Measurements from ENCODE around the gene ADAMTS12. TPM values are rescaled to one million over a fixed set of nuclear protein-coding genes. Genes with fewer than 3 reads are reported as not detected.

Gene ADAMTS12
- total RNA-seq, 1 experiment from 2014 or later, result 0.05 TPM

DNA sequence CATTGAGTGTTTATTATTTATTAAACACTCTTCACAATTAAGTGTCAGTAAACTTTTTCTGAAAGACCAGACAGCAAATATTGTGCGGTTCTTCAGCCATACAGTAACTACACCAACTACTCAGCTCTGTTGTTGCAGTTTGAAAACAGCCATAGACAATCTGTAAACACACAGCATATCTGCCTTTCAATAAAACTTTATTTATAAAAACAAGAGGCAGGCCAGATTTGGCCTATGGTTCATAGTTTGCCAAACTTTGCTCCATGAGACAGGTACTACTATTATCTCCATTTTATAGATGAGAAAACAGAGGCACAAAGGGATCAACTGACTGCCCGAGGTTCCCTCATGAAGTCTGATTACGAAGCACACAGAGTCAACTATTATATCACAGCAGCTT is 11.5 kb downstream of the ADAMTS12 start (continued):
- TF ChIP-seq, protein P1, sequence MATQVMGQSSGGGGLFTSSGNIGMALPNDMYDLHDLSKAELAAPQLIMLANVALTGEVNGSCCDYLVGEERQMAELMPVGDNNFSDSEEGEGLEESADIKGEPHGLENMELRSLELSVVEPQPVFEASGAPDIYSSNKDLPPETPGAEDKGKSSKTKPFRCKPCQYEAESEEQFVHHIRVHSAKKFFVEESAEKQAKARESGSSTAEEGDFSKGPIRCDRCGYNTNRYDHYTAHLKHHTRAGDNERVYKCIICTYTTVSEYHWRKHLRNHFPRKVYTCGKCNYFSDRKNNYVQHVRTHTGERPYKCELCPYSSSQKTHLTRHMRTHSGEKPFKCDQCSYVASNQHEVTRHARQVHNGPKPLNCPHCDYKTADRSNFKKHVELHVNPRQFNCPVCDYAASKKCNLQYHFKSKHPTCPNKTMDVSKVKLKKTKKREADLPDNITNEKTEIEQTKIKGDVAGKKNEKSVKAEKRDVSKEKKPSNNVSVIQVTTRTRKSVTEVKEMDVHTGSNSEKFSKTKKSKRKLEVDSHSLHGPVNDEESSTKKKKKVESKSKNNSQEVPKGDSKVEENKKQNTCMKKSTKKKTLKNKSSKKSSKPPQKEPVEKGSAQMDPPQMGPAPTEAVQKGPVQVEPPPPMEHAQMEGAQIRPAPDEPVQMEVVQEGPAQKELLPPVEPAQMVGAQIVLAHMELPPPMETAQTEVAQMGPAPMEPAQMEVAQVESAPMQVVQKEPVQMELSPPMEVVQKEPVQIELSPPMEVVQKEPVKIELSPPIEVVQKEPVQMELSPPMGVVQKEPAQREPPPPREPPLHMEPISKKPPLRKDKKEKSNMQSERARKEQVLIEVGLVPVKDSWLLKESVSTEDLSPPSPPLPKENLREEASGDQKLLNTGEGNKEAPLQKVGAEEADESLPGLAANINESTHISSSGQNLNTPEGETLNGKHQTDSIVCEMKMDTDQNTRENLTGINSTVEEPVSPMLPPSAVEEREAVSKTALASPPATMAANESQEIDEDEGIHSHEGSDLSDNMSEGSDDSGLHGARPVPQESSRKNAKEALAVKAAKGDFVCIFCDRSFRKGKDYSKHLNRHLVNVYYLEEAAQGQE (IDR thresholded peaks at IDR 0.05; ENCODE audit: low read depth), result no peak
- TF ChIP-seq JUND (IDR thresholded peaks at IDR 0.05) (no peak), SIN3A (IDR thresholded peaks at IDR 0.05; ENCODE audit: low read depth) (no peak), POLR2A (IDR thresholded peaks at IDR 0.05; ENCODE audit: borderline replicate concordance, extremely low read depth, insufficient read depth, insufficient read length) (no peak), RAD21 (IDR thresholded peaks at IDR 0.05; ENCODE audit: low read depth) (no peak), EZH2phosphoT487 (IDR thresholded peaks at IDR 0.05; ENCODE audit: borderline replicate concordance) (no peak), EGR1 (IDR thresholded peaks at IDR 0.05; ENCODE audit: low read depth) (no peak), EZH2 (IDR thresholded peaks at IDR 0.05) (no peak), SP1 (IDR thresholded peaks at IDR 0.05; ENCODE audit: low read depth) (no peak), CEBPB (IDR thresholded peaks at IDR 0.05; ENCODE audit: low read depth) (no peak)
- TF ChIP-seq, protein P2, sequence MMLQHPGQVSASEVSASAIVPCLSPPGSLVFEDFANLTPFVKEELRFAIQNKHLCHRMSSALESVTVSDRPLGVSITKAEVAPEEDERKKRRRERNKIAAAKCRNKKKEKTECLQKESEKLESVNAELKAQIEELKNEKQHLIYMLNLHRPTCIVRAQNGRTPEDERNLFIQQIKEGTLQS (IDR thresholded peaks at IDR 0.05), result no peak

DNA sequence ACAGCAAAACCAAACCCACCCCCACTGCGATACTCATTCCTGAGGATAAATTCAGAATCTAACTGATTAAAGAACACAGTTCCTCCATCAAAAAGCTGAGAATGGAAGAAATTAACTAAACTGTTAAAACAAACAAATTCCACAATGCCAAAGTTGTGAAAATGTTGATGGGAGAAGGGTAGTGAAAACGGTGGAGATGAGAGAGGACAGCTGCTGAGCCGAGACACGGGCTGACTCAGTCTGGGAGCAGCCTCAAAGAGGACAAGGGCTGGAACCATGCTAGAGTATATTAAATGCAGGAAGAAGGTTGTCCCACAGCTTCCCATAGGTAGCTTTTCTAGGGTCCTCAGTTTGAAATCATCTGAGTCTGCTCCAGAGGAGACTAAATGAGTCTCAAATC is 14.3 kb downstream of the ADAMTS12 start:
- Histone ChIP-seq H3K4me3 (replicated peaks in 1 of 2; ENCODE audit: low read depth in 1 of 2, low read length in 2 of 2) (no peak overlapping the region), H3K9ac (ENCODE audit: low read length) (no peak overlapping the region), H3K4me2 (ENCODE audit: low read length) (no peak overlapping the region), H3K36me3 (ENCODE audit: control insufficient read depth in 1 of 2, insufficient read depth in 2 of 2, low read length in 2 of 2) (no peaks in the 10 kb centered on the region), H3K27me3 (ENCODE audit: insufficient read depth, low read length) (peaks cover 39% of the 10 kb centered on the region), H3K9me2 (ENCODE audit: insufficient read depth) (no peaks in the 10 kb centered on the region), H4K20me1 (ENCODE audit: insufficient read depth) (no peaks in the 10 kb centered on the region), H3K79me2 (ENCODE audit: insufficient read depth, low read length) (no peaks in the 10 kb centered on the region), H3K4me1 (ENCODE audit: control insufficient read depth in 1 of 2, insufficient read depth in 2 of 2, low read length in 2 of 2) (no peaks in the 10 kb centered on the region), H2AFZ (ENCODE audit: low read depth, low read length, poor library complexity, severe bottlenecking) (no peak overlapping the region), H3K27ac (ENCODE audit: low read depth, low read length) (no peak overlapping the region), H3K9me3 (ENCODE audit: control insufficient read depth in 1 of 2, insufficient read depth in 1 of 2, low read depth in 1 of 2, low read length in 2 of 2) (no peaks in the 10 kb centered on the region; a peak in 1 of 4 replicates)
- POLR2A ChIA-PET, result no interaction called here
- no peak for ATAC-seq
- DNase-seq (ENCODE audit: low read depth, low spot score), result no peak
- intact Hi-C loops (cut with micrococcal nuclease), result no loop called here
- CTCF ChIA-PET, result no interaction called here
- no TSS peak for BruUV-seq (replicated peaks)
- RAD21 ChIA-PET (ENCODE audit: low non-redundant PET in 1 of 2, low total read pairs in 2 of 2, uncharacterized antibody in 2 of 2, unreplicated experiment in 2 of 2), result no interaction called here
- no peak for TF ChIP-seq ZNF274 (IDR thresholded peaks at IDR 0.05; ENCODE audit: low read depth, low read length)
- TF ChIP-seq ELF1 (IDR thresholded peaks at IDR 0.05; ENCODE audit: borderline replicate concordance, low read depth), result no peak
- TF ChIP-seq EZH2phosphoT487 (IDR thresholded peaks at IDR 0.05; ENCODE audit: borderline replicate concordance), result no peak
- TF ChIP-seq SRF (IDR thresholded peaks at IDR 0.05; ENCODE audit: low read depth), result no peak
- no peak for TF ChIP-seq RAD21 (IDR thresholded peaks at IDR 0.05; ENCODE audit: low read depth)
- TF ChIP-seq SP1 (IDR thresholded peaks at IDR 0.05; ENCODE audit: low read depth), result no peak
- TF ChIP-seq EZH2 (IDR thresholded peaks at IDR 0.05), result no peak
- no peak for TF ChIP-seq SIN3A (IDR thresholded peaks at IDR 0.05; ENCODE audit: low read depth)
- TF ChIP-seq POLR2AphosphoS5 (IDR thresholded peaks at IDR 0.05; ENCODE audit: low read depth, low read length), result no peak
- TF ChIP-seq EGR1 (IDR thresholded peaks at IDR 0.05; ENCODE audit: low read depth), result no peak
- TF ChIP-seq, protein P1 (IDR thresholded peaks at IDR 0.05; ENCODE audit: low read depth), result no peak
- TF ChIP-seq ZFX (IDR thresholded peaks at IDR 0.05), result no peak
- TF ChIP-seq CEBPB (IDR thresholded peaks at IDR 0.05; ENCODE audit: low read depth), result no peak
- TF ChIP-seq, protein P3, sequence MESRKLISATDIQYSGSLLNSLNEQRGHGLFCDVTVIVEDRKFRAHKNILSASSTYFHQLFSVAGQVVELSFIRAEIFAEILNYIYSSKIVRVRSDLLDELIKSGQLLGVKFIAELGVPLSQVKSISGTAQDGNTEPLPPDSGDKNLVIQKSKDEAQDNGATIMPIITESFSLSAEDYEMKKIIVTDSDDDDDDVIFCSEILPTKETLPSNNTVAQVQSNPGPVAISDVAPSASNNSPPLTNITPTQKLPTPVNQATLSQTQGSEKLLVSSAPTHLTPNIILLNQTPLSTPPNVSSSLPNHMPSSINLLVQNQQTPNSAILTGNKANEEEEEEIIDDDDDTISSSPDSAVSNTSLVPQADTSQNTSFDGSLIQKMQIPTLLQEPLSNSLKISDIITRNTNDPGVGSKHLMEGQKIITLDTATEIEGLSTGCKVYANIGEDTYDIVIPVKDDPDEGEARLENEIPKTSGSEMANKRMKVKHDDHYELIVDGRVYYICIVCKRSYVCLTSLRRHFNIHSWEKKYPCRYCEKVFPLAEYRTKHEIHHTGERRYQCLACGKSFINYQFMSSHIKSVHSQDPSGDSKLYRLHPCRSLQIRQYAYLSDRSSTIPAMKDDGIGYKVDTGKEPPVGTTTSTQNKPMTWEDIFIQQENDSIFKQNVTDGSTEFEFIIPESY (IDR thresholded peaks at IDR 0.05; ENCODE audit: extremely low read depth, insufficient replicate concordance, low read length), result no peak

All from HCT116 (cell line).